GM19099 (cell line): ENCODE results near the gene SOX8.

Experiments
- POLR2A ChIP-seq: IDR thresholded peaks from 3 replicates; pipeline ENCODE4 v1.6.1; 2011; ENCODE audit warnings: low read depth; ENCODE audit not compliant: insufficient read length; ENCODE audit errors: extremely low read depth

Gene SOX8

DNA sequence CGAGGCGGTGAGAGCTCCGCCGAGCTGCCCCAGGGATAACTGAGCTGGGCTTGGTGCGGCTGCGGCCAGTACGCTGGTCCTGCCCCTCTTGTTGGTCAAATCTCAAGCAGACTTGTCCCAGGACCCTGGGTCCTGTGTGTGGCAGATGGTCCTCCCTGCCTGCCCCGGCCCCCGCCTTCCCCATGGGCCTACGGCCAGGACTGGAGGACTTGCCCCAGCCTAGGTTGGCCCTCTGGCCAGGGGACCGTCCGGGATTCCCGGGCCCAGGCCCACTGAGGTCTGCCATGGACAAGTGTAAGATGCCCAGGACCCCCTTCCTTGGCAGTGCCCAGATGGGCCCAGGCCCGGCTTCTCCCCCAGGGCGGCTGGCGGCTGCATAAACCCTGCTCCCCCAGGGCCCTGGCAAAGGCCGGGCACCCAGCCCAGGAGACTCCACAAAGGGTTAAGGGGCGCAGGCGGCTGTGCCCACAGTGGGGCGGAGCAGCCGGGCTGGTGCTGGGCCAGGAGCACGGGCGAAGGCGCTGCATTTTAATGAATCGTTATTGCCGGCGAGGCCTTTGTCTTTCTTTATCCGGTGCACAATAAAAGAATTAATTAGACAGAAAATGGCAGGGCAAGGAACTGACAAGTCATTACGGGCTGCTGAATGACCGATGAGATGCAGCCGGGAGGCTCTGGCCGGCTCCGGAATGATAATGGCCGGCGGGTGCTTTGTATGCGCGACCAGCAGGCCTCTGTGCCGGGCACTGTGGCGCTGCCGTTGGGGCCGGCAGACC, 9.1 kb downstream of the SOX8 start:
- no peak for TF ChIP-seq POLR2A

DNA sequence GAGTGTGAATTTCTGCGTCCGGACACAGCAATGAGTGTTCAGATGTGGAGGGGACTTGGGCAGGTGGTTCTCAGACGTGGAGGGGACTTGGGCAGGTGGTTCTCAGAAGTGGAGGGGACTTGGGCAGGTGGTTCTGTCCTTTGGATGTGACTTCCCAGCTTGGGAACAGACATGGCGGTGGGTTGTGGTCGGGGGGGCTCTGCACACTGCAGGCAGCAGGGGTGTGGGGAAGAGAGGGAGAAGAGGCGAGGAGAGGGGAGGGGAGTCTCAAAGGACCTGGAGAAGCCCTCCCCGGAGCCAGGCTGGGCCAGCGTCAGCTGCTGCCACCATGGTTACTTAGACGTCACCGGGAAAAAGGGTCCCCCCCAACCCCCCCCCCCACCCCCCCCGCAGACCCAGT, 9.8 kb downstream of the SOX8 start:
- no peak for TF ChIP-seq POLR2A

DNA sequence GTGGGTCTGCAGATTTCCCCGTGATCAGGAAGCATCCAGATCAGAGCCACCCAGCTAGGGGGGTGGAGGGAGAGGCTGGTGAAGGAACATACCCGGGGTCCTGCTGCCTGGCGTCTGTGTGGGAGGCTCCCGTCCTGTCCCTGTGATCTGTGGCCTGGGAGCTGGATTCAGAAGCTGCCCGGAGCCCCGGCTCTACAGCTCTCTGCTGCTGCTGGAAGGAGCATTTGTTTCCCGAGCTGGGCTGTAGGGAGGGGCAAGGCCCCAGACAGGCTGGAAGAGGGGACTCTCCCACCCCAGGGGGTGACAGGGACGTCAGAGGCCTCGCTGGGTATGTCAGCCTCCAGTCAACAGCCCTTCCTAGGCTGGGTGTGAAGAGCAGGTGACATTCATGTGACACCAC, 10.2 kb downstream of the SOX8 start:
- TF ChIP-seq POLR2A: no peak

DNA sequence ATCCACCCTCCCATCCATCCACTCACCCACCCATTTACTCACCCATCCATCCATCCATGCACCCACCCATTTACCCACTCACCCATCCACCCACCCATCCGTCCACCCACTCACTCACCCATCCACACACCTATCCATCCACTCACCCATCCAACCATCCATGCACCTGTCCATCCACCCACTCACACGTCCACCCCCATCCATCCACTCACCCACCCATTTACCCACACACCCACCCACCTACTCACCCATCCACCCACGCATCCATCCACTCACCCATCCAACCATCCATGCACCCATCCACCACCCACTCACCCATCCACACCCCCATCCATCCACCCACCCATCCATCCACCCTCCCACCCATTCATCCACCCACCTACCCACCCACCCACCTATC, 12.2 kb downstream of the SOX8 start:
- TF ChIP-seq POLR2A: no peak

DNA sequence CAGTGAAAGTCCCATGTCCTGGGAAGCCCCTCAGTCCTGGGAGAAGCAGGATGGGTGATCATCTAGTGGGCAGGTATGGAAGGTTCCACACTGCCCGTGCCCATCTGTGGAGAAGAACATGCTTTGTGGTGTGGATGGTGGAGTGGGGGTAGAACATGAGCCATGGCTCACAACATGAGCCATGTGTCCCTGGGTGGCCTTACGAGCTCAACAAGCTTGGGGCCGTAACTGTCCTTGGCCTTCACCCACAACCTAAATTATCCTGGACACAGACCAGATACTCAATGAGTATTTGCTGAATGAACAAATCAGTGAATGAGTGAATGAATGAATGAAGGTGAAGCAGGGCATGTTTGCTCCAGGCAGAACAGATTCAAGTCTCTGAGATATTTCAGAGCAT, 13.5 kb downstream of the SOX8 start:
- no peak for TF ChIP-seq POLR2A

DNA sequence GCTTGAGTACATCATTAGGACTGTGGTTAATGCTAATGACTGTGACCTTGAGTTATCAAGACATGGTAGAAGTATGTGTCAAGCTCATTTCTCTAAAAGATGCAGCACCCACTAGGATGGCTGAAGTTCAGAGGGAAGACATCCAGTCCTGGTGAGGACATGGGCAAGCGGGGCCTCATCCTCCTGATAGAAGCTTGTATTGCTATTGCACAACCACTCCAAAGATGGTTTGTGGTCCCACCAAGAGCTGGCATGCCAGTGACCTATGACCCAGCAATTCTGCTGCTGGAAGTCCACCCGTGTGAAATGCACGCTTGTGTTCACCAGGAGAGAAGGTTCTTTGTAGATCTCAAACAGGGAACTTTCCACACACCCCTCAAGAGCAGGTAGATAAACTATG, 14.2 kb downstream of the SOX8 start:
- no peak for TF ChIP-seq POLR2A

DNA sequence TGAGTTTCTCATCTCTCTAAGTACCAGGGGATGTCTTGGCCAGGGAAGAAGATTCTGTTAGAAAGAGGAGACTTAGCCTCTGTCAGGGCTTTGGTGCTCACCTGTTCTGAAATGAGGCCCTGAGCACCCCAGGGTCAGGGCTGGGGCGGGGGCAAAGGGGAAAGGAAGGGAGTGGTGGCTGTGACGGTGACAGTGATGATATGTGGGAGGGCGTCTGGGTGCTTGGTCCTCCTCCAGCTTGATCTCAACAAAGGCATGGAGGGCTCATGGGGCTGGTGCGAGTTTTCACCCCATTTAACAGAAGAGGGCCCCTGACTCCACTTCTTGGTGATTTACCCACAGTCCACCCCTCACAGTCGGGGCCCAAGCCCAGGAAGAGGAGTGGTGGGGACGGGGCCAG, 15.1 kb downstream of the SOX8 start:
- TF ChIP-seq POLR2A: no peak

DNA sequence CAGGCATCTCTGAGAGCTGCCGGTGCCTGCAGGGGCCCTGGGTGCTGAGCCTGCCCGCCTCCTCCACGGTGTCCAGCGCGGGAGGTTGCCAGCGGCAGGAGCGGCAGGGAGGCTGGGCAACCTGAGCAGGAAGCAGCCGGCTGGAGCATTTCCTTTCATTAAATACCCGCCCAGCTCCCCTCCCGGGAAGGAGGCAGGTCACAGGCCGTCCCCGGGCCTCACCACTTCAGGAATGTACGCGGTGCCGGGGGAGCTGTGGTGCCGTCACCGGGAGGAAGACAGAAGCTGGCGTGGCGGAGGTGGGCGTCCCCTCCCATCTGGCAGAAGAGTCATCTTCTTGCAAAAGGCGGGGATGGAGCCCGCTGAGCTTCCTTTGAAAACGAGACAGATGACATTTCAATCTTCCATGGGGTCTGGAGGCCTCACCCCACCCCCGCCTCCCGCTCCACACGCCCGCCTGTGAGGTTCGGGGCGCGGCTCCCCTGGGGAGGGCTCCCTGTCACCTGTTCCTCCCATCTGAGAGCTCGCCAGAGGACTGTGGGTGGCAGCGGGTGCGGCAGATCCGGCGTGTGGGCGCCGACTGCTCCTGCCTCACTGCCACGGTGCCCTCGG, 16.0 kb downstream of the SOX8 start:
- no peak for TF ChIP-seq POLR2A

DNA sequence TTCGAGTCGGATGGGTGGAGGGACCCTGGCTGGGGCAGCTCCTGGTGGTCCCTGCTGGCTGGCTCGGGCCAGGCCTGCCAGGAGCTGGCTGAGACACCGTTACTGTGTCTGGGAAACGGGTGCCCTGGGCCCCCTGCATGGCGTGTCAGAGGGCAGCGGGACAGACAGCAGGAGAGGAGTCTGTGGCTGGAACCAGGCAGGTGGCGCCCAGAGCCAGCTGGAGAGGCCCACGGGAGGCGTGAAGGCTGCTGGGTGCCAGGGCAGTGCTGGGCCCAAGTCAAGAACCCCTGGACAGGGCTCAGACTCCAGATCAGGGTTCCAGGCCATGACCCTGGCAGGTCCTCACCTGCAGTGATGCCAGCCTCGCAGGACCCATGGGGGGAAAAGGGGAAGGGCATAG, 16.6 kb downstream of the SOX8 start:
- TF ChIP-seq POLR2A: no peak

DNA sequence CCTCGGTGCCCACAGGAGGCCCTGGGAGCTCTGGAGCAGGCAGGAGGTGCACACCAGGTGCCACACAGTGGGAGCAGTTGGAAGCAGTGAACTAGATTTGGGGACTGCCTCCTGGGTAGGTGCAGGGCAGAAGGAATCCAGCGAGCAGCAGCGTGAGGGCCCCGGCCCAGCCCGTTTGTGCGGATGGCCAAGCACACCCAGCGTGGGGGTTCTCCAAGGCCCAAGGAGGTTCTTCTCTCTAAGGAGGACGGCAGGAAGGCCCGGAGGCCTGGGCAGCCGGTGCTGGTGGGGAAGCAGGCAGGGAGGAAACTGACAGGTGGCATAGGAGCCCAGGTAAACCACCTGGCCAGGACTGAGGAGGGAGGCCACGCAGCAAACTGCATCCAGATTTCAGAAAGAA, 17.0 kb downstream of the SOX8 start:
- no peak for TF ChIP-seq POLR2A

DNA sequence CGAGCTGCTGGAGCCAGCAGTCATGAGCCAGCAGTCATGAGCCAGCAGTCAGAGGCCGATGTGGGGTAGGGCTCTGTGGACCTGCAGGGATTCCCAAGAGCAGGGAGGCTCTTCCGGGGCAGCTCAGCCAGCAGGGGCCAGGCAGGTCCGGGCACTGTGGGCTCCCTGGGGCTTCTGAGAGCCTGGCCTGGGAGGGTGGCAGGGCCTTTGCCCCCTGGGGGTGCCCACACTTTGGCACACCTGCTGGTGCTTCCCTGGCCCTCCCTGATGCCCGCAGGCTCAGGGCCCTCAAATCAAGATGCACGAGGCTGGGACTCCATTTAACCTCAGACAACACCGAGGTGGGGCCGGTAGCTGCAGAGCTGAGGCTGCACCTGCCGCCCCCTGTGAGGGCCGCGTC, 18.1 kb downstream of the SOX8 start:
- TF ChIP-seq POLR2A: no peak

DNA sequence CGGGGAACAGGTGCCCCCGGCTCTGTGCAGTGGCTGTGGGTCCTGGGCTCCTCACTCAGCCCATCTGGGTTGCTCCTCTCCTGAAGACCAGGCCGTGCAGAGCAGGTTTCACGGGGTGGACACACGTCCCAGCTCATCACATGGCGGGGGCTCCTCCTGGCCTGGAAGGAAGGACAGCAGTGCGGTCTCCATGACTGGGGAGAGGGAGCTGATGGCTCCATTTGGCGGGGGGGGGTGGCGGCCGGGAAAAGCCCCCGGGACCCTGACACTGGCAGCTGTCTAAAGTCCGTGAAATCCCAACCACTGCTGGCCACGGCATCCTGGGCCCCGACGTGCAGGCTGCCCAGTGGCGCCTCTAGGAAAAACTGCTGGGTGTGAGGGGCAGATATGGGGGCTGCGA, 19.0 kb downstream of the SOX8 start:
- no peak for TF ChIP-seq POLR2A

DNA sequence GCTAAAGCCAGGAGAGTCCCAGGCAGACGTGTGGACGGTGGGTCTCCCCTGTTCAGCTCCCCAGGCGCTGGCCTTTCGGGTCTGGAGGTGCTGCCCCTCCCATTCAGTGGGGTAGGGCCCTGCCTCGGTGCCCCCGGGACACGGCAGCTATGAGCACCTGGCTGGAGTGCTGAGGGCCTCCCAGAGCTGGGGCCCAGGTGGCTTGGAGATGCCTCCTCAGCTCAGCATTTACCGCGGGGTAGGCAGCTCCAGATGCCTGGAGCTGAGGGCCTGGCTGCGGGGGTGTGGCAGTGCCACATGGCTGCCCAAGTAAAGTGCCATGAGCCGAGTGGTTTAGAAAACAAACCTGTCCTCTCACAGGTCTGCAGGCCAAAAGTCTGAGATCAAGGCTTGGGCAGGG, 19.5 kb downstream of the SOX8 start:
- TF ChIP-seq POLR2A: no peak

DNA sequence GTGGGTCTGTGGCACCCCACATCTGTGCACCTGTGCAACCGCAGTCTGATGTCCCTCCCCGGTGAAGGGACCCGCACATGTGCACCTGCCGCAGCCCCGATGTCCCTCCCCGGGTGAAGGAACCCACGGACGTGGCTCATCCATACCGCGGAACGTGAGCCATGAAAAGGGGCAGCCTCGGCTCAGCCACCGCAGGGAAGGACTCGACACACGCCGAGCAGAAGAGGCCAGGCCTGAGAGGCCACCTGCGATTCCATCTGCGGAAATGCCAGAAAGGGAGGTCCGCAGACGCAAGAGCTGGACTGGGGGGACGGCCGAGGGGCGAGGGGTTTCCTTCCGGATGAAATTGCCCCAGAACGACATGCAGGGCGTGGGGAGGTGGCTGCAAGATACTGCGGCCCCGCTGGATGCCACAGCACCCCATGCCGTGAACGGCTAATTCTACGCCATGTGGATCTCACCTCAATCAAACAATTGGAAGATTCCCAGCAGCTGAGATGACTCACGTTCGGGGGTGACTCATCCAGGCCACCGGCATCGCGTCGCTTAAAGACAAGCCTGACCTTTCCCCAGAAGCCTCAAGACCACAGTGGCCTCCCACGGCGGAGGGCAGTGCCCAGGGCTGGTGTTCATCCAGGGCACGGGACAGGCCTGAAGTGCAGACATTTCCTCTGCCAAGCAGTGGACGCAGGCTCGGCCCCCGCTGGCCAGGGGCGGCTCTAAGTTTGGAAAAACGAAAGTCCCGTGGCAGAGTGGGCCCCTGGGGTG, 21.0 kb downstream of the SOX8 start:
- no peak for TF ChIP-seq POLR2A

DNA sequence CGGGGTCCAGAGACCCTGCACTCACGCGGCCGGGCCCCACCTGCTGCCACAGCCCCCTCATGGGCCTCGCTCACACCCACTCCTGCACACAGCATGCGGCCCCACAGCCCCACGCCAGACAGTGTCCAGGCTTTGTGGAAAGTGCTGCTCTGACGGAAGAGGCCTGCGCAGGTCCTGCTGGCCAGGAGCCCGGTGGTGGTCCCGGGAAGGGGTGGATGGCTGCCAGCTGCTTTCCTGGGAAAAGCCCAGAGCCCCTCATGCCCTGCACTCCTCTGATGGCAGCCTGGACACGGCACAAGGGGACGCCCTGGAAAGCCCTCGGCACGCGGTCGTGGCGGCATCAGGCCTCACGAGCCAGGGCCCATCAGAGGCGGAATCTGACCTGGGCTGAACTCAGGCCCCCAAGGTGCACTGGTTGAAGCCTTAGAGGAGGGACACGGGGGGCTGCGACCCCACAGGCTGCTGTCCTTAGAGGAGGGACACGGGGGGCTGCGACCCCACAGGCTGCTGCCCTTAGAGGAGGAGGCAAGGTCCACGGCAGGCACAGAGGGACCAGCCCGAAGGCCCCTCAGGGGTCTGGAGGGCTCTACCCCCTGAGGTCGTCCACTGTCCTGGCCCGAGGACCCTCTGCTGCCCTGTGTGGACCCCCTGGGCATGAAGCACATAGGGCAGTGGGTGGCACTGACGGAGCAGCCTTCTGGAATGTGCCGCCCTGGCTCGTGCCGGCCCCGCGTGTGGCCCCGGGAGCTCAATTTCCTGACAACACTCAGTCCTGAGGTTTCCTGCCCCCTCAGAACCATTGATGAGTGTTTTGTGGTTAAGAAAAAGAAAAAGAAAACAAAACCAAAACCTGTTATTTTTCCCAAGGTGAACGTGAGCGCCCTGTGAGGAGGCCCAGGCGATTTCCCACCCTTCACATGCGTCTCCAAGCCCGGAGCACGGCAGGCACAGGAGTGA, 22.1 kb downstream of the SOX8 start:
- no peak for TF ChIP-seq POLR2A
